Trophoblast cell (in vitro differentiated cells and primary cell): Measurements from ENCODE around the gene YIPF2.

Experiments used
- DNase-seq, 2 donors: peaks; one replicate each; pipeline ENCODE4 v3.0.0-alpha.2; 2016
- H2AFZ ChIP-seq: 2 replicates; pipeline ENCODE4 v1.6.1; 2013; ENCODE audit warnings: low read length, moderate library complexity, mild to moderate bottlenecking; ENCODE audit not compliant: insufficient read depth, poor library complexity
- H2AK5ac ChIP-seq: 2 replicates; pipeline ENCODE4 v1.6.1; 2013; ENCODE audit warnings: mild to moderate bottlenecking, low read length
- H2BK120ac ChIP-seq: 2 replicates; pipeline ENCODE4 v1.6.1; 2013; ENCODE audit warnings: low read length, mild to moderate bottlenecking, moderate library complexity; ENCODE audit not compliant: insufficient read depth, poor library complexity
- H2BK12ac ChIP-seq: 2 replicates; pipeline ENCODE4 v1.6.1; 2013; ENCODE audit warnings: mild to moderate bottlenecking, low read length, moderate library complexity
- H2BK5ac ChIP-seq: 2 replicates; pipeline ENCODE4 v1.6.1; 2013; ENCODE audit warnings: low read length, low read depth, moderate library complexity, mild to moderate bottlenecking; ENCODE audit not compliant: poor library complexity
- H3K14ac ChIP-seq: 2 replicates; pipeline ENCODE4 v1.6.1; 2013; ENCODE audit warnings: mild to moderate bottlenecking, low read length
- H3K18ac ChIP-seq: 2 replicates; pipeline ENCODE4 v1.6.1; 2013; ENCODE audit warnings: mild to moderate bottlenecking, low read length
- H3K23ac ChIP-seq: 2 replicates; pipeline ENCODE4 v1.6.1; 2013; ENCODE audit warnings: low read length
- H3K27ac ChIP-seq: 2 replicates; pipeline ENCODE4 v1.5.1; 2013; ENCODE audit warnings: low read depth, mild to moderate bottlenecking, inconsistent platforms, low read length, moderate library complexity
- H3K27me3 ChIP-seq: 2 replicates; pipeline ENCODE4 v1.6.1; 2013; ENCODE audit warnings: inconsistent platforms, mild to moderate bottlenecking, low read length, moderate library complexity; ENCODE audit not compliant: insufficient read depth
- H3K36me3 ChIP-seq, 2 experiments: 1 replicate in 1 of 2; 2 replicates in 1 of 2; pipeline ENCODE4 v1.6.1; 2013; ENCODE audit warnings: low read length in 2 of 2, mild to moderate bottlenecking in 2 of 2, moderate library complexity in 1 of 2; ENCODE audit not compliant: insufficient read depth in 2 of 2, control insufficient read depth in 1 of 2
- H3K4ac ChIP-seq: 2 replicates; pipeline ENCODE4 v1.6.1; 2013; ENCODE audit warnings: low read depth, mild to moderate bottlenecking, low read length, moderate library complexity
- H3K4me1 ChIP-seq, 2 experiments: 1 replicate in 1 of 2; 2 replicates in 1 of 2; pipeline ENCODE4 v1.6.1; 2013; ENCODE audit warnings: low read length in 2 of 2, mild to moderate bottlenecking in 2 of 2, moderate library complexity in 1 of 2; ENCODE audit not compliant: insufficient read depth in 2 of 2, control insufficient read depth in 1 of 2
- H3K4me2 ChIP-seq: 2 replicates; pipeline ENCODE4 v1.6.1; 2013; ENCODE audit warnings: inconsistent platforms, mild to moderate bottlenecking, low read length, moderate library complexity
- H3K4me3 ChIP-seq: 2 replicates; pipeline ENCODE4 v1.5.1; 2013; ENCODE audit warnings: mild to moderate bottlenecking, low read depth, low read length, inconsistent platforms
- H3K79me1 ChIP-seq: one replicate; pipeline ENCODE4 v1.6.1; 2013; ENCODE audit warnings: low read length
- H3K79me2 ChIP-seq: 2 replicates; pipeline ENCODE4 v1.6.1; 2013; ENCODE audit warnings: low read length, mild to moderate bottlenecking; ENCODE audit not compliant: control insufficient read depth, insufficient read depth, poor library complexity
- H3K9ac ChIP-seq: 2 replicates; pipeline ENCODE4 v1.6.1; 2013; ENCODE audit warnings: mild to moderate bottlenecking, low read length
- H3K9me3 ChIP-seq: 2 replicates; pipeline ENCODE4 v1.6.1; 2013; ENCODE audit warnings: low read depth, mild to moderate bottlenecking, control low read depth, inconsistent platforms, low read length; ENCODE audit not compliant: insufficient read depth
- H4K12ac ChIP-seq: 2 replicates; pipeline ENCODE4 v1.6.1; 2013; ENCODE audit warnings: low read depth, mild to moderate bottlenecking, low read length, moderate library complexity
- H4K8ac ChIP-seq: 2 replicates; pipeline ENCODE4 v1.6.1; 2013; ENCODE audit warnings: low read depth, mild to moderate bottlenecking, low read length, moderate library complexity
- H4K91ac ChIP-seq: one replicate; pipeline ENCODE4 v1.6.1; 2013; ENCODE audit warnings: low read depth, mild to moderate bottlenecking, low read length, moderate library complexity
- WGBS: extraction: QIAGEN DNeasy Blood & Tissue Kit; methylation state at CpG from one replicate; pipeline ENCODE4 v1.1.7; 2013; ENCODE audit warnings: missing lambda C conversion rate; ENCODE audit not compliant: insufficient read length, insufficient coverage; ENCODE audit errors: extremely low coverage; 5-methylcytosine and 5-hydroxymethylcytosine counted together

YIPF2 gene

DNA sequence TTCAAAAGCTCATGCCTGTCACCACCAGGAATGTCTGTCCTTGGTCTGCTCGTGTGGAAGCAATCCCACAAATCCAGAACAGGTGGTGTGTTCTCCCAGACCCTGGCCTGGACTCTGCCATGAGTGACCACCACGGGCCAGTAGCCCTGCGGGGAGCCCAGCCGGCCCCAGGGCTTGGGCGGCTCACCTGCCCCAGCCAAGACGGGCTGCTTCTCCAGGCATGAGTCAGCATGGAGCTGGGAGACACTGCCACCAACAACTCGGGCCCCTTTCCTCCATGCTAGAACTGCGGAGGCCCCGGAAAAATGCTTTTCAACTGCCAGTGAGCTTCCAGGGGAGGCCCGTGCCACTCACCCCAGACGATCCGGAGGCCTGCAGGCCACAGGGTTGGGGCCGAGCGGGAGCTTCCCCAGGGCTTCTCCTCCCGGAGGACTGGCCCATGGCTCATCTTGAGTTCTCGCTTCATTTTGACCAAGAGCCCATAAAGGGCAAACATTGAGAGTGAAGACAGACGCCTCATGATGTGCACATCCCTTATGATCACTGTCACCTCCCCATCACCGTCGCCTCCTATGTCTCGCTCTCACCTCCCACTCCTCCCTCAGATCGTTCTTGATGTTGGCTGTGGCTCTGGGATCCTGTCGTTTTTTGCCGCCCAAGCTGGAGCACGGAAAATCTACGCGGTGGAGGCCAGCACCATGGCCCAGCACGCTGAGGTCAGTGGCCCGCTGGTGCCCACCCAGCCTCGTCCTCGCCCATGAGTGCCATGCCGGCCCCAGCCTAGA is 16.7 kb downstream of the YIPF2 start:
- peak overlapping the region; percentile 18 for H2AK5ac ChIP-seq
- H4K8ac ChIP-seq, result no peak overlapping the region
- H3K36me3 ChIP-seq, result peaks cover 61 to 64% of the 10 kb centered on the region in 2 experiments
- H3K23ac ChIP-seq, result no peak overlapping the region
- H3K14ac ChIP-seq, result no peak overlapping the region
- H2BK12ac ChIP-seq, result peak overlapping the region; percentile 75
- H3K27ac ChIP-seq, result peak overlapping the region; percentile 35
- H3K27me3 ChIP-seq, result no peaks in the 10 kb centered on the region
- no peak overlapping the region for H2AFZ ChIP-seq
- DNase-seq, result peak; percentile 46 to 50
- H3K79me2 ChIP-seq, result no peaks in the 10 kb centered on the region
- no peak overlapping the region for H3K9ac ChIP-seq
- no peak overlapping the region for H3K4ac ChIP-seq
- H3K9me3 ChIP-seq, result no peaks in the 10 kb centered on the region
- peak overlapping the region; percentile 56 for H4K91ac ChIP-seq
- H3K4me1 ChIP-seq, result peaks cover 9 to 12% of the 10 kb centered on the region in 2 experiments
- H2BK120ac ChIP-seq, result peak overlapping the region; percentile 0
- no peak overlapping the region for H3K4me2 ChIP-seq
- WGBS, result no CpG with 5 or more reads among the region's 31 CpGs
- H3K18ac ChIP-seq, result peak overlapping the region; percentile 55
- H3K4me3 ChIP-seq, result no peak overlapping the region
- H2BK5ac ChIP-seq, result peak overlapping the region; percentile 36
- H4K12ac ChIP-seq, result peak overlapping the region; percentile 22
- peaks cover 3% of the 10 kb centered on the region for H3K79me1 ChIP-seq

DNA sequence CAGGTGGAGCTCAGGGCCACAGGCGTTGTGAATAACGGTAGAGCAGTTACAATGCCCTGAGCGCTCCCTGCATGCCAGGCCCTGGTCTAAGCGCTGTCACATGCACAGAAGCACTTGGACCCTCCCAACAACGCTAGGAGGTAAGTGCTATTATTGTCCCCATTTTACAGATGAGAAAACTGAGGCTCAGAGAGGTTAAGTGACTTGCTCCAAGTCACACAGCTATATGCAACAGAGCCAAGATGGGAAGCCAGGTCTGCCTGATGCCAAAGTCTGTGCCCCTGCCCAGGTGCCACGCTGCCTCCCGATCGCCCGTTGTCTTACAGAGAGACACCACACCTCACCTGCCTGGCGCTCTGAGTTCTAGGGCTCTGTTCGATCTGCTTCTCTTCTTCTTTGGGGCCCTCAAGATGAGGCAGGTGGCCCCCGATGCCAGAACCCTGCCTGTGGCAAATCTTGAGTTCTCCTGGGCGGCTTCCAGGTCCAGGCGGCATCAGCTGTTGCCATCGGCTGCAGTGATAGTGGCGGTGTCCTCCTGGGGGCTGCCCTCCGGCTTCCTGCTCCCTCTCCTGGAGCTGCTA is 20.0 kb downstream of the YIPF2 start:
- no peaks in the 10 kb centered on the region for H3K9me3 ChIP-seq
- no peak overlapping the region for H2BK120ac ChIP-seq
- H3K36me3 ChIP-seq, result peaks cover 39 to 50% of the 10 kb centered on the region in 2 experiments
- peak overlapping the region; percentile 10 for H3K4me3 ChIP-seq
- H3K4ac ChIP-seq, result no peak overlapping the region
- no peak overlapping the region for H2AK5ac ChIP-seq
- no peak overlapping the region for H3K4me2 ChIP-seq
- no peak overlapping the region for H4K12ac ChIP-seq
- no peak overlapping the region for H4K91ac ChIP-seq
- no peak overlapping the region for H4K8ac ChIP-seq
- H3K79me2 ChIP-seq, result peaks cover 1% of the 10 kb centered on the region
- H2AFZ ChIP-seq, result no peak overlapping the region
- H3K27me3 ChIP-seq, result no peaks in the 10 kb centered on the region
- no peak overlapping the region for H3K27ac ChIP-seq
- H3K18ac ChIP-seq, result peak overlapping the region; percentile 30
- peaks cover 5 to 6% of the 10 kb centered on the region in 2 experiments for H3K4me1 ChIP-seq
- no peak overlapping the region for H2BK5ac ChIP-seq
- WGBS, result no CpG with 5 or more reads among the region's 17 CpGs
- DNase-seq, result no peak
- H3K23ac ChIP-seq, result no peak overlapping the region
- H3K79me1 ChIP-seq, result peaks cover 3% of the 10 kb centered on the region
- H3K14ac ChIP-seq, result no peak overlapping the region
- H2BK12ac ChIP-seq, result no peak overlapping the region
- H3K9ac ChIP-seq, result no peak overlapping the region

DNA sequence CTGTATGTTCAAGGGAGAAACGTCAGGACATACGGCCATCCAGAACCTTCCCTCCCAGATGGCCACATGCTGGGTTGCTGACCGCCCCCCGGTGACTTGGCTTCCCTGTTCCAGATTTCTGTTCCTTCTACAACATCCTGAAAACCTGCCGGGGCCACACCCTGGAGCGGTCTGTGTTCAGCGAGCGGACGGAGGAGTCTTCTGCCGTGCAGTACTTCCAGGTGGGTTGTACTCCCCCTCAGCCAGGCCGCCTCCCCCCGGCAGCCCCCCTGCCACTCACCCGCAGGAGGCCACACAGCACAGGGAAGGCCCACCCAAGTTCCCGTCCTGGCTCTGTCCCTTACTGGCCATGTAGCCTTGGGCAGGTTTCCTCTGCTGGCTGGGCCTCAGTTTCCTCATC is 20.5 kb downstream of the YIPF2 start:
- peaks cover 37 to 50% of the 10 kb centered on the region in 2 experiments for H3K36me3 ChIP-seq
- H3K4me2 ChIP-seq, result no peak overlapping the region
- H2BK5ac ChIP-seq, result no peak overlapping the region
- H3K4me1 ChIP-seq, result peaks cover 5 to 6% of the 10 kb centered on the region in 2 experiments
- H2BK120ac ChIP-seq, result no peak overlapping the region
- no peak overlapping the region for H3K9ac ChIP-seq
- no peak overlapping the region for H4K12ac ChIP-seq
- H3K79me1 ChIP-seq, result peaks cover 3% of the 10 kb centered on the region
- no peak overlapping the region for H4K91ac ChIP-seq
- H3K27me3 ChIP-seq, result no peaks in the 10 kb centered on the region
- H2AK5ac ChIP-seq, result no peak overlapping the region
- no peak overlapping the region for H2BK12ac ChIP-seq
- H2AFZ ChIP-seq, result no peak overlapping the region
- no peak overlapping the region for H3K23ac ChIP-seq
- no peak overlapping the region for H3K18ac ChIP-seq
- H3K79me2 ChIP-seq, result peaks cover 1% of the 10 kb centered on the region
- H3K4ac ChIP-seq, result no peak overlapping the region
- no CpG with 5 or more reads among the region's 14 CpGs for WGBS
- H3K27ac ChIP-seq, result no peak overlapping the region
- no peak overlapping the region for H3K14ac ChIP-seq
- H3K4me3 ChIP-seq, result no peak overlapping the region
- no peak overlapping the region for H4K8ac ChIP-seq
- H3K9me3 ChIP-seq, result no peaks in the 10 kb centered on the region
- no peak for DNase-seq

DNA sequence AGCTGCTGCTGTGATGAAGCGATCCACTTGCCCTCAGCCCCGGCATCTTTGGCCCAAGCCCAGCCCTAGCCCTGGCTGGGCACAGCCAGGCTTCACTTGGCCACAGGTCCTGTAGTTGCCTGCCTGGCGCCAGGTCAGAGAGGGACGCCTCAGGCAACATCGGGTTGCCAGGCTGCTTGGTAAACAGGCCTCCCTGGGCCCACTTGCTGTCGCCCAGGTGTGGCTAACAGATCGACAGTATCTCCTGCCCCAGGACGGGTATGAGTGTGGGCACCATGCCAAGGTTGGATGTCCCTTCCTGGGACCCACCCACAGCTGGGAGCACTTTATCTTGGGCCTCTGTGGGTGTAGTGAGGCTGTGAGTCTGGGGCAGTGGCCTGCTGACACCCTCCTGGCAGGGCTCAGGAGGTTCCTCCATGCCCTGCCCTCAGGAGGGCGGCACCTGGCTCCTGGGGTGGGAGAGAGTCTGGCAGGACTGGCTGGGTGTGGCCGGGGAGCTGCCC is 29.2 kb downstream of the YIPF2 start:
- no peak overlapping the region for H3K27ac ChIP-seq
- H4K8ac ChIP-seq, result no peak overlapping the region
- H2BK5ac ChIP-seq, result no peak overlapping the region
- H3K79me1 ChIP-seq, result no peaks in the 10 kb centered on the region
- H3K4me2 ChIP-seq, result no peak overlapping the region
- no peak overlapping the region for H2BK12ac ChIP-seq
- H3K4me1 ChIP-seq, result peaks cover 8% of the 10 kb centered on the region in 2 experiments
- no peak overlapping the region for H2AK5ac ChIP-seq
- no peak overlapping the region for H3K14ac ChIP-seq
- no CpG with 5 or more reads among the region's 10 CpGs for WGBS
- no peak overlapping the region for H2AFZ ChIP-seq
- no peak overlapping the region for H4K91ac ChIP-seq
- peak overlapping the region; percentile 31 for H3K4ac ChIP-seq
- H3K9ac ChIP-seq, result no peak overlapping the region
- peaks cover 1 to 7% of the 10 kb centered on the region in 2 experiments for H3K36me3 ChIP-seq
- H3K79me2 ChIP-seq, result peaks cover 4% of the 10 kb centered on the region
- no peak overlapping the region for H4K12ac ChIP-seq
- no peak overlapping the region for H2BK120ac ChIP-seq
- no peaks in the 10 kb centered on the region for H3K27me3 ChIP-seq
- no peaks in the 10 kb centered on the region for H3K9me3 ChIP-seq
- no peak overlapping the region for H3K18ac ChIP-seq
- no peak overlapping the region for H3K23ac ChIP-seq
- no peak for DNase-seq
- no peak overlapping the region for H3K4me3 ChIP-seq
